IgD-negative memory B cell (primary cell): ENCODE data around the gene STX2. TPM values are rescaled to one million over a fixed set of nuclear protein-coding genes. Genes with fewer than 3 reads are reported as not detected.
A peak's percentile ranks its signal among the peaks of the same experiment; 100 is the strongest.
"Not testable (repeated sequence)": the region's sequence is repeated elsewhere in the genome, so short reads cannot be mapped to it uniquely, and the experiment has no call there.

Source experiments
- H3K27ac Mint-ChIP-seq, 3 donors: one replicate each; pipeline ENCODE4 v1.8.0; 2020 to 2022; ENCODE audit warnings: mild to moderate bottlenecking in 3 of 3, mixed read lengths in 3 of 3, moderate library complexity in 1 of 3
- H3K27me3 Mint-ChIP-seq: one replicate; pipeline ENCODE4 v1.8.0; 2021; ENCODE audit warnings: mixed read lengths
- H3K36me3 Mint-ChIP-seq: one replicate; pipeline ENCODE4 v1.8.0; 2020; ENCODE audit warnings: mild to moderate bottlenecking, mixed read lengths
- H3K4me1 Mint-ChIP-seq, 3 donors: one replicate each; pipeline ENCODE4 v1.8.0; 2020 to 2022; ENCODE audit warnings: mixed read lengths in 3 of 3, mild to moderate bottlenecking in 1 of 3
- H3K4me3 Mint-ChIP-seq, 4 donors: one replicate each; pipeline ENCODE4 v1.8.0; 2020 to 2022; ENCODE audit warnings: mild to moderate bottlenecking in 4 of 4, mixed read lengths in 4 of 4, moderate library complexity in 3 of 4
- H3K9me3 Mint-ChIP-seq, 3 donors: one replicate each; pipeline ENCODE4 v1.8.0; 2020 to 2021; ENCODE audit warnings: mixed read lengths in 3 of 3, mild to moderate bottlenecking in 1 of 3
- polyA plus RNA-seq: library from polyadenylated mRNA; unstranded; fragments of 300-500 nt; fragmentation: Illumina TruSeq; gene quantifications from one replicate; pipeline ENCODE4 v1.2.3, GENCODE V29; 2021

Gene STX2
- polyA plus RNA-seq, 1 donor from 2014 or later: 6.2 TPM

GRCh38 chr12:130850418-130851021 is 11.5 kb upstream of the STX2 start:
- Mint-ChIP-seq H3K9me3 (peaks cover 0 to 2% (median 0%) of the 10 kb centered on the region in 3 donors), H3K36me3 (no peaks in the 10 kb centered on the region), H3K27me3 (peaks cover 9% of the 10 kb centered on the region), H3K27ac (no peak overlapping the region), H3K4me1 (no peaks in the 10 kb centered on the region), H3K4me3 (no peak overlapping the region)

- Mint-ChIP-seq H3K4me3 (no peak overlapping the region), H3K27me3 (peaks cover 9% of the 10 kb centered on the region), H3K4me1 (no peaks in the 10 kb centered on the region), H3K36me3 (no peaks in the 10 kb centered on the region), H3K27ac (no peak overlapping the region), H3K9me3 (peaks cover 0 to 1% (median 0%) of the 10 kb centered on the region in 3 donors)
Observed at GRCh38 chr12:130849561-130850417, 10.7 kb upstream of the STX2 start.

- not testable (repeated sequence) for H3K36me3 Mint-ChIP-seq, H3K4me1 Mint-ChIP-seq, H3K27ac Mint-ChIP-seq, H3K27me3 Mint-ChIP-seq, H3K9me3 Mint-ChIP-seq, H3K4me3 Mint-ChIP-seq
Observed at GRCh38 chr12:130848785-130849305, 9.8 kb upstream of the STX2 start.

GRCh38 chr12:130848105-130848504 is 9.1 kb upstream of the STX2 start:
- H3K27me3 Mint-ChIP-seq, H3K36me3 Mint-ChIP-seq, H3K9me3 Mint-ChIP-seq, H3K4me3 Mint-ChIP-seq, H3K4me1 Mint-ChIP-seq, H3K27ac Mint-ChIP-seq: not testable (repeated sequence)

GRCh38 chr12:130847112-130847511 is 8.1 kb upstream of the STX2 start:
- Mint-ChIP-seq H3K36me3 (no peaks in the 10 kb centered on the region), H3K9me3 (peaks cover 0 to 1% (median 0%) of the 10 kb centered on the region in 3 donors), H3K27ac (no peak overlapping the region), H3K4me3 (no peak overlapping the region), H3K4me1 (no peaks in the 10 kb centered on the region), H3K27me3 (peaks cover 6% of the 10 kb centered on the region)

GRCh38 chr12:130846369-130846768 is 7.3 kb upstream of the STX2 start:
- H3K9me3 Mint-ChIP-seq: peaks cover 0 to 1% (median 0%) of the 10 kb centered on the region in 3 donors
- no peaks in the 10 kb centered on the region for H3K36me3 Mint-ChIP-seq
- no peak overlapping the region for H3K27ac Mint-ChIP-seq
- H3K27me3 Mint-ChIP-seq: peaks cover 6% of the 10 kb centered on the region
- no peak overlapping the region for H3K4me3 Mint-ChIP-seq
- no peaks in the 10 kb centered on the region for H3K4me1 Mint-ChIP-seq

- no peaks in the 10 kb centered on the region for H3K9me3 Mint-ChIP-seq
- H3K27ac Mint-ChIP-seq: peak overlapping the region in 1 of 3 donors; percentile 77
- H3K36me3 Mint-ChIP-seq: peaks cover 2% of the 10 kb centered on the region
Observed at GRCh38 chr12:130839770-130840404, 837 bp upstream of the STX2 start.

GRCh38 chr12:130838284-130838950 is 633 bp downstream of the STX2 start:
- Mint-ChIP-seq H3K27ac (peak overlapping the region in 2 of 3 donors; percentile 54 to 78), H3K4me3 (peak overlapping the region; percentile 73 to 87 (median 84)), H3K36me3 (peaks cover 2% of the 10 kb centered on the region), H3K9me3 (no peaks in the 10 kb centered on the region), H3K4me1 (peaks cover 11 to 15% (median 14%) of the 10 kb centered on the region in 3 donors), H3K27me3 (no peaks in the 10 kb centered on the region)

More at GRCh38 chr12:130839770-130840404, 837 bp upstream of the STX2 start:
- Mint-ChIP-seq H3K4me3 (peak overlapping the region; percentile 78 to 94 (median 88)), H3K4me1 (peaks cover 11 to 15% (median 14%) of the 10 kb centered on the region in 3 donors), H3K27me3 (no peaks in the 10 kb centered on the region)

- peaks cover 2% of the 10 kb centered on the region for H3K36me3 Mint-ChIP-seq
- no peaks in the 10 kb centered on the region for H3K27me3 Mint-ChIP-seq
- H3K4me3 Mint-ChIP-seq: peak overlapping the region in 1 of 4 donors; percentile 37
- peaks cover 12 to 17% (median 16%) of the 10 kb centered on the region in 3 donors for H3K4me1 Mint-ChIP-seq
- peak overlapping the region in 1 of 3 donors; percentile 34 for H3K27ac Mint-ChIP-seq
- no peaks in the 10 kb centered on the region for H3K9me3 Mint-ChIP-seq
Observed at GRCh38 chr12:130835436-130835835, 3.6 kb downstream of the STX2 start.

GRCh38 chr12:130835011-130835410 is 4.0 kb downstream of the STX2 start:
- Mint-ChIP-seq H3K4me1 (peaks cover 11 to 21% (median 21%) of the 10 kb centered on the region in 3 donors), H3K27ac (no peak overlapping the region), H3K4me3 (no peak overlapping the region), H3K9me3 (no peaks in the 10 kb centered on the region), H3K36me3 (peaks cover 2% of the 10 kb centered on the region), H3K27me3 (no peaks in the 10 kb centered on the region)

GRCh38 chr12:130832561-130833209 is 6.4 kb downstream of the STX2 start:
- H3K9me3 Mint-ChIP-seq: no peaks in the 10 kb centered on the region
- no peak overlapping the region for H3K27ac Mint-ChIP-seq
- no peak overlapping the region for H3K4me3 Mint-ChIP-seq
- no peaks in the 10 kb centered on the region for H3K36me3 Mint-ChIP-seq
- peaks cover 2 to 9% (median 9%) of the 10 kb centered on the region in 3 donors for H3K4me1 Mint-ChIP-seq
- H3K27me3 Mint-ChIP-seq: no peaks in the 10 kb centered on the region

- H3K27ac Mint-ChIP-seq: no peak overlapping the region
- H3K27me3 Mint-ChIP-seq: no peaks in the 10 kb centered on the region
- H3K4me1 Mint-ChIP-seq: peaks cover 6 to 12% (median 9%) of the 10 kb centered on the region in 3 donors
- no peaks in the 10 kb centered on the region for H3K36me3 Mint-ChIP-seq
- H3K4me3 Mint-ChIP-seq: no peak overlapping the region
- H3K9me3 Mint-ChIP-seq: no peaks in the 10 kb centered on the region
Observed at GRCh38 chr12:130831876-130832405, 7.1 kb downstream of the STX2 start.

GRCh38 chr12:130831246-130831645 is 7.8 kb downstream of the STX2 start:
- Mint-ChIP-seq H3K27me3 (no peaks in the 10 kb centered on the region), H3K4me3 (no peak overlapping the region), H3K4me1 (peaks cover 6 to 12% (median 9%) of the 10 kb centered on the region in 3 donors), H3K36me3 (no peaks in the 10 kb centered on the region), H3K9me3 (no peaks in the 10 kb centered on the region), H3K27ac (no peak overlapping the region)

- Mint-ChIP-seq H3K9me3 (no peaks in the 10 kb centered on the region), H3K36me3 (no peaks in the 10 kb centered on the region), H3K4me3 (no peak overlapping the region), H3K4me1 (peaks cover 6 to 12% (median 9%) of the 10 kb centered on the region in 3 donors), H3K27ac (no peak overlapping the region), H3K27me3 (no peaks in the 10 kb centered on the region)
Observed at GRCh38 chr12:130830246-130830551, 8.9 kb downstream of the STX2 start.
